D341Med (cell line): ENCODE data around the gene VPS51.
"Not testable (repeated sequence)": the region's sequence is repeated elsewhere in the genome, so short reads cannot be mapped to it uniquely, and the experiment has no call there.

Experiments used
- DNase-seq: peaks from one replicate; pipeline ENCODE4 v3.0.0; 2012; ENCODE audit warnings: low spot score

Gene VPS51

DNA sequence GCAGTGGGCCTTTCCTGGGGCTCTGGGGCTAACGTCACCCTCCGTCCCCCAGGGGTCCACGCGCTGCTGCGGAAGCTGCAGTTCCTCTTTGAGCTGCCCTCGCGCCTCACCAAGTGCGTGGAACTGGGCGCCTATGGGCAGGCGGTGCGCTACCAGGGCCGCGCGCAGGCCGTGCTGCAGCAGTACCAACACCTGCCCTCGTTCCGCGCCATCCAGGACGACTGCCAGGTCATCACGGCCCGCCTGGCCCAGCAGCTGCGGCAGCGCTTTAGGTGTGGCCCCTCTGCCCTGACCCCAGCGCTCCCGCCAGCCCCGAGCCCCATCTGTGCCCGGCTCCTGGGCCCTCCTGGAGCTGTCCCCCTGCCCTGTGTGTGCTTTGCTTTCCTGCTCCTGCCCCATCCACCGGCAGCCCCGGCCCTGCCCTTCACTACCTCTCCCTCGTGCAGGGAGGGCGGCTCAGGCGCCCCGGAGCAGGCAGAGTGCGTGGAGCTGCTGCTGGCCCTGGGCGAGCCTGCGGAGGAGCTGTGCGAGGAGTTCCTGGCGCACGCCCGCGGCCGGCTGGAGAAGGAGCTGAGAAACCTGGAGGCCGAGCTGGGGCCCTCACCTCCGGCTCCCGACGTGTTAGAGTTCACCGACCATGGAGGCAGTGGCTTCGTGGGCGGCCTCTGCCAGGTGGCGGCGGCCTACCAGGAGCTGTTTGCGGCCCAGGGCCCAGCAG, 11.9 kb downstream of the VPS51 start:
- DNase-seq: no peak

DNA sequence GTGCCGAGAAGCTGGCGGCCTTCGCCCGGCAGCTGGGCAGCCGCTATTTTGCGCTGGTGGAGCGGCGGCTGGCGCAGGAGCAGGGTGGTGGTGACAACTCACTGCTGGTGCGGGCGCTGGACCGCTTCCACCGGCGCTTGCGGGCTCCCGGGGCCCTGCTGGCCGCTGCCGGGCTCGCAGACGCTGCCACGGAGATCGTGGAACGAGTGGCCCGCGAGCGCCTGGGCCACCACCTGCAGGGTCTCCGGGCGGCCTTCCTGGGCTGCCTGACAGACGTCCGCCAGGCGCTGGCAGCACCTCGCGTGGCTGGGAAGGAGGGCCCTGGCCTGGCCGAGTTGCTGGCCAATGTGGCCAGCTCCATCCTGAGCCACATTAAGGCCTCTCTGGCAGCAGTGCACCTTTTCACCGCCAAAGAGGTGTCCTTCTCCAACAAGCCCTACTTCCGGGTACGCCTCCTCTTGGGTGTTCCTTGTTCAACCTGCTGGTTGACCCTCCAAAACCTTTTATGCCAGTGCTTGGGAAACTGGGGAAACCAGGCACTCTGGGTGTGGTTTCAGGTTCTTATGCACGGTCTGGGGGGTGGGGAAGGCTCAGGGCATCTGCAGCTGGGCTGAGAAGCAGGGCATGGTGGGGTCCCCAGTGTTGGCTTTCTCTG, 12.6 kb downstream of the VPS51 start:
- DNase-seq: no peak

- DNase-seq: no peak
These were observed 13.5 kb downstream of the VPS51 start for GRCh38 chr11:65109231-65110198.

DNA sequence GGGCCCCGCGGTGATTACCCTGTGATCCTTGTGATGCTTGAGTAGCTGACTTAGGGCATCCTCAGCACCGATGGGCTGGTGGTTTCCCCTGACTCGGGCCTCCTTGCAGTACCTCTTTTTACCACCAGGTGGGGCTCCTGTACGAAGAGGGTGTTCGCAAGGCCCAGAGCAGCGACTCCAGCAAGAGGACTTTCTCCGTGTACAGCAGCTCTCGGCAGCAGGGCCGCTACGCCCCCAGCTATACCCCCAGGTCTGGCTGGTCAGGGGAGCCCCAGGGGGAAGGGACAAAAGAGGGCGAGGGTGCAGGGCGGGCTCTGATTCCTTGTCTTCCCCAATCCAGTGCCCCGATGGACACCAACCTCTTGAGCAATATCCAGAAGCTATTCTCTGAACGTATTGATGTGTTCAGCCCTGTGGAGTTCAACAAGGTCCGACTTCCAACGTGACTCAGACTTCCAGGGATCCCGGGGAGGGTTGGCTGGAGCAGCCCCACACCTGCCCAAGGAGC, 14.4 kb downstream of the VPS51 start:
- peak; percentile 87 for DNase-seq

DNA sequence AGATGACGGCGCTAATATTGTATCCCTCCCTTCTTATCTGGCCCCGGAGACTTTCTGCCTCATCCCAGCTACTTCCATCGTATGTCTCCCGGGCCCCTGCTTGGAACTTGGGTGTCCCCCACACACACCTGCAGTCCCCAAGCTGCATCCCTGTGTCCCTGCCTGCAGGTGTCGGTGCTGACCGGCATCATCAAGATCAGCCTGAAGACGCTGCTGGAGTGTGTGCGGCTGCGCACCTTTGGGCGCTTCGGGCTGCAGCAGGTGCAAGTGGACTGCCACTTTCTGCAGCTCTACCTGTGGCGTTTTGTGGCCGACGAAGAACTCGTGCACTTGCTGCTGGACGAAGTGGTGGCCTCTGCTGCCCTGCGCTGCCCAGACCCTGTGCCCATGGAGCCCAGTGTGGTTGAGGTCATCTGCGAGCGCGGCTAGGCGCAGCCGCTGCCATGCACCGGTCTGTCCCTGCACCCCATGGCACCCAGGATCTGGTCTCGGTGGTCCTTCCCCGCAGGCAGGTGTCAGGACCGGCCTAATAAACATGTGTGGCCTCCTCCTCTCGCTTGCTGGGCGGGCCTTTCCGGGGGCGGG, 15.2 kb downstream of the VPS51 start:
- DNase-seq: no peak

GRCh38 chr11:65111744-65112545, 15.9 kb downstream of the VPS51 start, which contains the start of gene TM7SF2:
TSS of gene TM7SF2 (plus strand) at chr11:65111872. CDS start at chr11:65112016, 144 bp downstream.
- peak; percentile 95 for DNase-seq

- DNase-seq: peak; percentile 84
These were observed 16.7 kb downstream of the VPS51 start for GRCh38 chr11:65112546-65113360.

DNA sequence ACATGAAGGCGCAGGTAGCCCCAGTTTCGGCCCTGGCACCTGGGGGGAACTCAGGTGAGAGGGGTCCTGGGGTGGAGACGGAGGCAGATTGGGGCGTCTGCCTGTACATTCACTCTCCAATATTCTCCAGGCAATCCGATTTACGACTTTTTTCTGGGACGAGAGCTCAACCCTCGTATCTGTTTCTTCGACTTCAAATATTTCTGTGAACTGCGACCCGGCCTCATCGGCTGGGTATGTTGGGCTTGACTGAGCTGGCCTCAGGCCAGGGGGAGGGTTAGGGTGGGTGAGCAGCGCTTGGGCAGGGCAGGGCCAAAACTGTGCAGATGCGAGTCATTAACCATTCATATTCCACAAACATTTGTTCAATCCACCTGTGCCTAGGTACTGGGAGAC, 17.3 kb downstream of the VPS51 start:
- no peak for DNase-seq

DNA sequence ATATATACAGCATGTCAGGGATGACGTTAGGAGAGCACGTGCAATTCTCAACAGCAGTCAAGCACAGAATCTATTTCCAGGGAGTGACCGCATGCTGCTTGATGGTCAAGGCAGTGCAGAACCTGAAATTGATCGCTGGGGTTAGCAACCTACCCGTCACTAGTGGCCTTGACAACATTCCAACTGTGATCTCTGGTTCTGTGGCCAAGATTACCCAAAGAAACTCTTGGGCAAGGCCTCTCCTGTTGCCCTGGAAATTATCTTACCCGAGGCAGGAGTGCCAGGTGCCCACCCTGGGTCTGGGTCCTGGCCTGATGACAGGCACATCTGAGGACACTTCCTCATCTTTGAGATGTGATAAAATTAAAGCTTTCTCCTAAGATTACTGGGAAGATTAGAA, 17.8 kb downstream of the VPS51 start:
- no peak for DNase-seq

DNA sequence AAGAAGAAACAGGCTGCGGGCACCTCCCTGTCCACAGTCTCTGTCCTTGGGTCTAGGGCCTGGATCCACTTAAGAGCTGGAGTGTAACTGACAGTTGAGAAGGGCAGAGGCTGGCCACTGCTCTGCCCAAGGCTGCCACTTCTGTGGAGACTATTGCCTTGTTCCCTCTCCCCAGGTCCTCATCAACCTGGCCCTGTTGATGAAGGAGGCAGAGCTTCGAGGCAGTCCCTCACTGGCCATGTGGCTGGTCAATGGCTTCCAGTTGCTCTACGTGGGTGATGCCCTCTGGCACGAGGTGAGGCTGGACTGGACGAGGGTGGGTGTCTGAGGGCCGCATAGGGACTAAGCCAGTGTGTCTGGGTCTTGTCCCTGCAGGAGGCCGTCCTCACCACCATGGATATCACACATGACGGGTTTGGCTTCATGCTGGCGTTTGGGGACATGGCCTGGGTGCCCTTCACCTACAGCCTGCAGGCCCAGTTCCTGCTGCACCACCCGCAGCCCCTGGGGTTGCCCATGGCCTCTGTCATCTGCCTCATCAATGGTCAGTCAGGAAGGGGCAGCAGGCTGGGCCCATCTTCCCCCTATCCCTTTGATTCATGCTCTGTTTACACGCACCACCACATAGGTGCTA, 18.6 kb downstream of the VPS51 start:
- no peak for DNase-seq

DNA sequence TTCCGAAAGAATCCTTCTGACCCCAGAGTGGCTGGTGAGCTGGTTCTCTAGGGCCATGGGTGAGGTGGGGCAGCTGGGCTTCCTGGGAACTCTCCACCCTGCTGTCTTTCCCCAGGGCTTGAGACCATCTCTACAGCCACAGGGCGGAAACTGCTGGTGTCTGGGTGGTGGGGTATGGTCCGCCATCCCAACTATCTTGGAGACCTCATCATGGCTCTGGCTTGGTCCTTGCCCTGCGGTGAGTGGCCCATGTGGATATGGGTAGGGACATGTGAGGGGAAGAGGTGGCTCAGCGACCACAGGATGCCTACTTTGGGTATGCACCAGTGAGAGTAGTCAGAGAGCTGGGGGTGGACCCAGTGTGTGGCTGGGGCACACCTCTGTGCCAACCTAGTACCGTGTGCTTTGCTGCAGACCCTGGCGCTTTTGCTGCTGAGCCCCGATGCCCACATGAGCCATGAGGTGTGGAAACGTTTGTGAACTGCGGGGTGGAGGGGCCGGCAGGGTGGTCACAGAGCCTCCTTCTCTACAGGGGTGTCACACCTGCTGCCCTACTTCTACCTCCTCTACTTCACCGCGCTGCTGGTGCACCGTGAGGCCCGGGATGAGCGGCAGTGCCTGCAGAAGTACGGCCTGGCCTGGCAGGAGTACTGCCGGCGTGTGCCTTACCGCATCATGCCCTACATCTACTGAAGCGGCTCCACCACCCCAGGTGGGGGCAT, 19.5 kb downstream of the VPS51 start:
- DNase-seq: no peak

DNA sequence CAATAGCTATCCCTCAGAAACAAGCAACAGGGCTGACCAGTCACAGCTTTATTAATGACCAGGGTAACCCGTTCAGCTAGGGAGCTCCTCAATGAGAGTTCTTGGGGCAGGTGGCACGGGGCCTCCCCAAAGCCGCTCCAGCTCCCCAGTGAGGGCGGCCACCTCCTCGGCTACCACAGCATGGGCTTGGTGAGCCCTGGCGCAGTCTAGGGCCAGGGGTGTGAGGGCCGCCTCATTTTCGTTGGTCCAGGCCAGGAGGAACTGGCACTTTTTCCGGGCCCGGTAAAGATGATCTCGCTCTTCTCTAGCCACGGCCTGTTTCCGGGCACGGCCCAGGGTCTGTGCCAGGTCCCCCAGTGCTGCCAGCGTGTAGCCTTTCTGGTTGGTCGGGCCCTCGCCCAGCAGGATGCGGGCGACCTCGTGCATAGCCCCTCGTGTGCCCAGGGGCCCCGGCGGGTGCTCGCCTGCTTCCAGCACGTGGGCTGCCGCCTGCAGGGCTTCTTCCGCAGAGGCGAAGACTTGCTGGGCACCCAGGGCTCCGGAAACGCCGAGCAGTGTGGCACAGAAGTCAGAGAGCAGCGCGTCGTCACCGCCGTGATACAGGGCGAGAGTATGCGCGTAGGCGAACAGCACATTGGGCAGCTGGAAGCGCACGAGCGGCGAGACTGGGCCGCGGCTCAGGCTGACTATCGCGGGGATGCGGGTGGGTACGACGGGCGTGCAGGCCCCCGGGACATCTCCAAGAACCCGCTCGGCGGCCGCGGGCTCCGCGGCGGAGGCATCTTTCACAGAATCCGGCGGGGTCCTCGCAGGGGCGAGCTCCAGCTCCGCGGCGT, 20.6 kb downstream of the VPS51 start:
- no peak for DNase-seq

DNA sequence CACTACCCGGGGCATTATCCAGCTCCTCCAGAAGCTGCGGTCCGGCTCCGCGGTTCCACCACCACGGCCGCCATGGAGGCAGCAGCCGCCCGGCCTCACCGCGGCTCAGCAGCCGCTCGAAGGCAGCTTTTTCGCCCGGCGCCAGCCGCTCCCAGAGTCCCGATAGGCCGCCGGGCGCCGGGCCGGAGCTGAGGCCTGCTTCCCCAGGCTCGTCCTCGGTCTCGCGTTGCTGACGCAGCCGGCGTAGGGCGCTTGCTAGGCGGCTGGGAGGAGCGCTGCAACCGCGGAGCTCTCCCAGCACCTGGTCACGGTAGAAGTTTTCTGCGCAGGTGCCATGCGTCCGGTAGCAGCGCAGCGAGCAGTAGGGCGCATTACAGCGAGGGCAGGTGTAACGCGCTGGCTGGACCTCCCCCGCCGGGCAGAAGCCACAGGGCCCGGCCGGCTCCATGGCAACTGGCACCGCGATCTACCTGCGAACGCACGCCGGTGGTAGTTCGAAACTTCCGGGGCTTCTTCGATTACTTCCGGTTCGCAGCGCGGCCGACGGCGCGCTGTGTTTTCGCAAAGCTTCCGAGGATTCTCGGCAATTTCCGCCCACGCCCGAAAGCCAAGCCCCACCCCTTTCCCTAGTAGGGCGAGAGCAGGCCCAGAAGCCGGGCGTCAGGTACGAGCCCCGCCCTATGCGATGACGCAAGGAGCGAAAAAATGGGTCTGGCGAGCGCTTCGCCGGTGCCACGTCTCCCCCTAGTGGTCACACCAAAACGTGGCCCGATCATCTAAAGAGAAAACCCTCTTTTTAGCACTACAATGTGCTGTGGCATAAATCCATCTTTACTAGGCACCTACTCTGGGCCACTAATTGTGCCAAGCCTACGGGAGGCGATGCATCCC, 21.4 kb downstream of the VPS51 start, which contains the start of gene ZNHIT2:
Gene ZNHIT2, minus strand, starts transcription at position 496 of the 891 bp plus-strand sequence. Its CDS starts 48 bp downstream, at position 448.
- peak; percentile 91 for DNase-seq

- no peak for DNase-seq
These were observed 22.3 kb downstream of the VPS51 start for GRCh38 chr11:65118097-65118837.

DNA sequence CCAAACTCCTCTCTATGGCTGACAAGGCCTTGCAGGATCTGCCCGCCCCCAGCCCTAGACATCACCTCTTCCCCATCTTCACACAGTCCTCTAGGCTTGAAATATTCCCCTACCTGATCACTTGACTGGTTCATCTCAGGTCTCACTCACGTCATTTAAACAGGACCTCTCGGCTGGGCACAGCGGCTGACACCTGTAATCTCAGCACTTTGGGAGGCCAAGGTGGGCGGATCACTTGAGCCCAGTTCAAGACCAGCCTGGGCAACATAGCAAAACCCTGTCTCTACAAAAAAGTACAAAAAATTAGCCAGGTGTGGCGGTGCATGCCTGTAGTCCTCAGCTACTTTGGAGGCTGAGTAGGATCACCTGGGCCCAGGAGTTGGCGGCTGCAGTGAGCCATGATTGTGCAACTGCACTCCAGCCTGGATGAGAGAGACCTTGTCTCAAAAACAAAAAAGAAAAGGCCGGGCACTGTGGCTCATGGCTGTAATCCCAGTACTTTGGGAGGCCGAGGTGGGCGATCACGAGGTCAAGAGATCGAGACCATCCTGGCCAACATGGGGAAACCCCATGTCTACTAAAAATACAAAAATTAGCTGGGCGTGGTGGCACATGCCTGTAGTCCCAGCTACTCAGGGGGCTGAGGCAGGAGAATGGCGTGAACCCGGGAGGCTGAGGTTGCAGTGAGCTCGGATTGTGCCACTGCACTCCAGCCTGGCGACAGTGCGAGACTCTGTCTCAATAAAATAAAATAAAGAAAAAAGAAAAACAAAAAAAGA, 23.1 kb downstream of the VPS51 start:
- not testable (repeated sequence) for DNase-seq

DNA sequence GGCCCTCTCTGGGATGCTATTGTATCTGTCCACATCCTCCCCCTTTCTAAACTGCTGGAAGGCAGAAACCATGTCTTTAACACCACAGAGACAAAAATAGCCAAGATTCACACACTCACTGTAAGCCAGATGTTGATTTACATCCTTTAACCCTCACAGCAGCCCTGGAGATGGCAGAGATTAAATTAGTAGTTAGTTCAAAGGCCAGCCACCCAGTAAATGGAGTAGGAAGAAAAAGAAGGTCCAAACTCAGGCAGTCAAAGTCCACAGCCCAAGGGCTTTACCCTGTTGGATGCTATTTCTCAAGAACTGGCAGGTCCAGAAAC, 23.6 kb downstream of the VPS51 start:
- no peak for DNase-seq
